GM06990 (cell line): ENCODE data around the gene SATB1.
"Not testable (repeated sequence)": the region's sequence is repeated elsewhere in the genome, so short reads cannot be mapped to it uniquely, and the experiment has no call there.

Source experiments
- DNase-seq: peaks from one replicate; pipeline ENCODE4 v3.0.0-alpha.2; 2011; ENCODE audit not compliant: insufficient read length; ENCODE audit errors: extremely low read depth
- H3K27me3 ChIP-seq: replicated peaks from 2 replicates; pipeline ENCODE4 v1.6.0; 2011; ENCODE audit warnings: low read length; ENCODE audit not compliant: control insufficient read depth, insufficient read depth
- H3K36me3 ChIP-seq: 2 replicates; pipeline ENCODE4 v1.5.1; 2011; ENCODE audit warnings: low read length; ENCODE audit not compliant: control insufficient read depth, insufficient read depth
- H3K4me3 ChIP-seq: replicated peaks from 2 replicates; pipeline ENCODE4 v1.5.1; 2011; ENCODE audit warnings: low read depth, mild to moderate bottlenecking, control low read depth, low read length
- CTCF ChIP-seq: IDR thresholded peaks from 2 replicates; pipeline ENCODE4 v1.5.1; 2011; ENCODE audit warnings: low read length, control low read depth, mild to moderate bottlenecking, inconsistent platforms; ENCODE audit not compliant: insufficient read depth, poor library complexity, severe bottlenecking

Gene SATB1

DNA sequence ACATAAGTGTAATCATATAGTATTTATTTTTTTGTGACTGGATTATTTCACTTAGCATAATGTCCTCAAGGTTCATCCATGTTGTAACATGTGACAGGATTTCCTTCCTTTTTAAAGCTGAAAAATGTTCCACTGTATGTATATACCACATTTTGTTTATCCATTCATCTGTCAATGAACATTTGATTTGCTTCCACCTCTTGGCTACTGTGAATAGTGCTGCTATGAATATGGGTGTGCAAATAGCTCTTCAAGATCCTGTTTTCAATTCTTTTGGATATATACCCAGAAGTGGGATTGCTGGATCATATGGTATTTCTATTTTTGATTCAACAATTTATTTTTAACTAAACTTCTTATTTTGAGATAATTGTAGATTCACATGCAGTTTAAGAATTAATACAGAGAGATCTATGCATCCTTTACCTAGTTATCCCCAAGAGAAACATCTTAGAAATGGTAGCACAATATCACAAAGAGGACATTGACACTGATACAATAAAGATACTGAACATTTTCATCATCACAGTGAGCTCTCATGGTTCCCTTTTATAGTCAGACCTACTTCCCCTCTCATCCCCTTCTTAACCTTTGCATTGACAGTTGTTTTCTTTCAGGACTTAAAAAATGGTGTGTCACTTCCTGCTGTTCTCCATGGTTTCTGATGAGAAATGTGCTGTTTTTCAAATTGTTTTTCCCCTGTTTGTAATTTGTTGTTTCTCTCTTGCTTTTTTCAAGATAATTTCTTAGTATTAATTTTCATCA, 90.1 kb downstream of the SATB1 start:
- no peaks in the 10 kb centered on the region for H3K27me3 ChIP-seq
- H3K4me3 ChIP-seq: no peak overlapping the region
- no peak for DNase-seq
- no peak for TF ChIP-seq CTCF
- no peaks in the 10 kb centered on the region for H3K36me3 ChIP-seq

DNA sequence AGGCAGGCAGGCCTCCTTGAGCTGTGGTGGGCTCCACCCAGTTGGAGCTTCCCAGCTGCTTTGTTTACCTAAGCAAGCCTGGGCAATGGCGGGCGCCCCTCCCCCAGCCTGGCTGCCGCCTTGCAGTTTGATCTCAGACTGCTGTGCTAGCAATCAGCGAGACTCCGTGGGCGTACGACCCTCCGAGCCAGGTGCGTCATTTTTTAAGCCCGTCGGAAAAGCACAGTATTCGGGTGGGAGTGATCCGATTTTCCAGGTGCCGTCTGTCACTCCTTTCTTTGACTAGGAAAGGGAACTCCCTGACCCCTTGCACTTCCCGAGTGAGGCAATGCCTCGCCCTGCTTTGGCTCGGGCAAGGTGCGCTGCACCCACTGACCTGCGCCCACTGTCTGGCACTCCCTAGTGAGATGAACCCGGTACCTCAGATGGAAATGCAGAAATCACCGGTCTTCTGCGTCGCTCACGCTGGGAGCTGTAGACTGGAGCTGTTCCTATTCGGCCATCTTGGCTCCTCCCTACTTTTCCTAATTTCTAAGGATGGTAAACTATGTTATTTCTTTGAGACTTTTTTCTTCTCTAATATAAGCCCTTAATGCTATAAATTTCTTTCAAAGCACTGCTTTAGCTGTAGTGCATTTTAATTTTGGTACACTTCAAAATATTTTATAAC, 94.2 kb downstream of the SATB1 start:
- not testable (repeated sequence) for H3K4me3 ChIP-seq, DNase-seq, H3K27me3 ChIP-seq, H3K36me3 ChIP-seq

DNA sequence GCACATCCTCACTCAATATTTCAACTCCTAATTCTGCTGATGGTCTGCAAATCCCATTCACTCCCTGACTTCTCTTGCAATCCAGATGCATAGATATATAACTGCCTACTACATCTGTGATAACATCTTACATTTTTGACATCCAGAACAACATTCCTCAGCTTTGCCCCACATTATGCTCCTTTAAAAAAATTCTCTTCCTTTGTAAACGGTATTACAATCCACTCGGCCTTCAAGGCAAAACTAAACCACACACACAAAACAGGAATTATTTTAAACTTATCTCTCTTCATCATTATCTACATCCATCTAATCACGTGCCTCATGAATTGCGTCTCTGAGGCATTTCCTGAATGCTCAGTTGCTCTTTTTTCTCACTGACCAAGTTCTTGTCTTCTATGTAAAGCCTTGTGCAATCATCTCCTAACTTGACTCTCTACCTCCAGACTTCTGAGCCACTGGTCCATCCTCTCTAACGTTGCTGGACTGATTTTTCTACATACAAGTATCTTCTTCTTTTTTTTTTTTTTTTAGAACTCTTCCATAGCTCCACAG, 117.0 kb downstream of the SATB1 start:
- Histone ChIP-seq H3K27me3 (no peaks in the 10 kb centered on the region), H3K36me3 (no peaks in the 10 kb centered on the region), H3K4me3 (no peak overlapping the region)
- TF ChIP-seq CTCF: no peak
- no peak for DNase-seq

DNA sequence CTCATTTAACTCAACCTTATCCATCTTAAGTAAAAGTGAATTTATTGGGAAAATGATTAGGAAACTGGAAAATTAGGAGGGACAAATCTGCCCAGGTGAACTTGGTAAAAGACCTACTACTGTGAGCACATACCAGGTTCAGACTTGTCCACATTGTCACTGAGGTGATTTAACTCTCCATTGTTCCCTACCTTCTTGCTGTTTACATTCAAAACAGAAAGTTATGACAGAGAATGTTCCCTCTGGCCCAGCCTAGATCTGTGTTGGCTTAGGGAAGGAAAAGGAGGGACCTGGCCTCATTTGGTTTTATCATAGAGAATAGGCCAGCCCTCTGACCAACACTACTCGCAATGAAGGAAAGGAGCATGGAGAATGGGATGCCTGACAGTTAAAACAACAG, 117.6 kb downstream of the SATB1 start:
- Histone ChIP-seq H3K27me3 (no peaks in the 10 kb centered on the region), H3K4me3 (no peak overlapping the region), H3K36me3 (no peaks in the 10 kb centered on the region)
- TF ChIP-seq CTCF: no peak
- no peak for DNase-seq

DNA sequence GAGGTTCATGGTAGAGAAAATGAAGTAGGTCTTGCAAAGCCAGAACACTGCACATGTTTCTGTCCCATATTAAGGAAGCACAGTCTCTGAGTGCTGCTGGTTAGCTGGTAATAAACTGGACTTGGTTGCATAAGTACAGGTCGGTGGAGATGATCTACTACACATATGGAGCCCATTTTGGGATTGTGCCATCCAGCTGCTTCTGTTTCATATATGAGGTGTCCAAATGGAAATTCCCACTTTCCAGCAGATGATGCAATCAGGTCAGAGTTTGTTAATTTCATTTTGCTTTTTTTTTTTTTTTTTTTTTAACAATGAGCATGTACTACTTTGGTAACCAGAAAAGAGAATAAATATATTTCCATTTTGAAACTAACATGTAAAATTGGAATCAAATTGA, 122.6 kb downstream of the SATB1 start:
- TF ChIP-seq CTCF: no peak
- Histone ChIP-seq H3K36me3 (no peaks in the 10 kb centered on the region), H3K4me3 (no peak overlapping the region), H3K27me3 (no peaks in the 10 kb centered on the region)
- DNase-seq: no peak

GRCh38 chr3:18301781-18302180, 123.4 kb downstream of the SATB1 start:
- TF ChIP-seq CTCF: no peak
- no peaks in the 10 kb centered on the region for H3K27me3 ChIP-seq
- H3K36me3 ChIP-seq: no peaks in the 10 kb centered on the region
- H3K4me3 ChIP-seq: no peak overlapping the region
- DNase-seq: no peak
